H9 (cell line): ENCODE data around the gene UBE2D1. TPM values are rescaled to one million over a fixed set of nuclear protein-coding genes. Genes with fewer than 3 reads are reported as not detected.

ENCODE experiments used
- DNase-seq: peaks from one replicate; pipeline ENCODE4 v3.0.0-alpha.2; 2017
- H2AFZ ChIP-seq: one replicate; pipeline ENCODE4 v1.6.1; 2013; ENCODE audit warnings: mild to moderate bottlenecking, low read length, control low read depth, moderate library complexity
- H2AK5ac ChIP-seq: 2 replicates; pipeline ENCODE4 v1.6.1; 2013; ENCODE audit warnings: low read length, control low read depth, mixed read lengths; ENCODE audit not compliant: insufficient read length
- H2BK120ac ChIP-seq: one replicate; pipeline ENCODE4 v1.6.1; 2013; ENCODE audit warnings: low read depth, mild to moderate bottlenecking, low read length, control low read depth, inconsistent platforms; ENCODE audit not compliant: poor library complexity, severe bottlenecking
- H2BK12ac ChIP-seq: 2 replicates; pipeline ENCODE4 v1.6.1; 2013; ENCODE audit warnings: low read length, control low read depth, mixed read lengths, low read depth; ENCODE audit not compliant: insufficient read length
- H2BK15ac ChIP-seq: 2 replicates; pipeline ENCODE4 v1.6.1; 2013; ENCODE audit warnings: low read depth, low read length, control low read depth
- H2BK20ac ChIP-seq: one replicate; pipeline ENCODE4 v1.6.1; 2013; ENCODE audit warnings: low read depth, mild to moderate bottlenecking, low read length, control low read depth, inconsistent platforms; ENCODE audit not compliant: poor library complexity, severe bottlenecking
- H2BK5ac ChIP-seq: 2 replicates; pipeline ENCODE4 v1.6.1; 2013; ENCODE audit warnings: low read length, control low read depth, mixed read lengths; ENCODE audit not compliant: insufficient read length
- H3K14ac ChIP-seq: 2 replicates; pipeline ENCODE4 v1.6.1; 2013; ENCODE audit warnings: low read length, control low read depth; ENCODE audit not compliant: insufficient read depth
- H3K18ac ChIP-seq: 2 replicates; pipeline ENCODE4 v1.6.1; 2013; ENCODE audit warnings: low read depth, mild to moderate bottlenecking, mixed read lengths, low read length, control low read depth; ENCODE audit not compliant: insufficient read length
- H3K23ac ChIP-seq: 2 replicates; pipeline ENCODE4 v1.6.1; 2013; ENCODE audit warnings: low read length, control low read depth, mixed read lengths, low read depth; ENCODE audit not compliant: insufficient read length
- H3K23me2 ChIP-seq: 2 replicates; pipeline ENCODE4 v1.6.1; 2013; ENCODE audit warnings: low read depth, mild to moderate bottlenecking, mixed read lengths, low read length, control low read depth; ENCODE audit not compliant: insufficient read length, poor library complexity, severe bottlenecking
- H3K27ac ChIP-seq: 2 replicates; pipeline ENCODE4 v1.5.1; 2013; ENCODE audit warnings: low read length, control low read depth, mixed read lengths, low read depth; ENCODE audit not compliant: insufficient read length
- H3K27me3 ChIP-seq: 2 replicates; pipeline ENCODE4 v1.6.1; 2013; ENCODE audit warnings: low read length, control low read depth, inconsistent platforms; ENCODE audit not compliant: insufficient read depth
- H3K4ac ChIP-seq: 2 replicates; pipeline ENCODE4 v1.6.1; 2013; ENCODE audit warnings: low read depth, mild to moderate bottlenecking, control low read depth, inconsistent platforms, low read length, moderate library complexity
- H3K4me1 ChIP-seq: 2 replicates; pipeline ENCODE4 v1.6.1; 2013; ENCODE audit warnings: low read length, control low read depth, inconsistent platforms; ENCODE audit not compliant: insufficient read depth
- H3K4me2 ChIP-seq: 2 replicates; pipeline ENCODE4 v1.6.1; 2013; ENCODE audit warnings: low read length, control low read depth, mixed read lengths; ENCODE audit not compliant: insufficient read length, insufficient read depth
- H3K56ac ChIP-seq: 2 replicates; pipeline ENCODE4 v1.6.1; 2013; ENCODE audit warnings: low read depth, mild to moderate bottlenecking, mixed read lengths, low read length, control low read depth; ENCODE audit not compliant: insufficient read length
- H3K79me1 ChIP-seq: 2 replicates; pipeline ENCODE4 v1.6.1; 2013; ENCODE audit warnings: low read depth, mild to moderate bottlenecking, moderate library complexity, low read length, control low read depth, inconsistent platforms; ENCODE audit not compliant: insufficient read depth, poor library complexity, severe bottlenecking
- H3K79me2 ChIP-seq: 2 replicates; pipeline ENCODE4 v1.6.1; 2013; ENCODE audit warnings: low read length, control low read depth, inconsistent platforms; ENCODE audit not compliant: insufficient read depth
- H3K9ac ChIP-seq: 2 replicates; pipeline ENCODE4 v1.6.1; 2013; ENCODE audit warnings: low read length, control low read depth, mixed read lengths; ENCODE audit not compliant: insufficient read length; ENCODE audit errors: extremely low read depth
- H3K9me3 ChIP-seq: one replicate; pipeline ENCODE4 v1.6.1; 2013; ENCODE audit warnings: low read depth, low read length, inconsistent platforms; ENCODE audit not compliant: control insufficient read depth
- H3T11ph ChIP-seq: one replicate; pipeline ENCODE4 v1.6.1; 2013; ENCODE audit warnings: mild to moderate bottlenecking, low read length, control low read depth, inconsistent platforms
- H4K20me1 ChIP-seq: one replicate; pipeline ENCODE4 v1.6.1; 2013; ENCODE audit not compliant: control insufficient read depth, insufficient read length, insufficient read depth
- H4K5ac ChIP-seq: 2 replicates; pipeline ENCODE4 v1.6.1; 2013; ENCODE audit warnings: low read depth, mild to moderate bottlenecking, mixed read lengths, low read length, control low read depth; ENCODE audit not compliant: insufficient read length
- H4K8ac ChIP-seq: replicated peaks from 2 replicates; pipeline ENCODE4 v1.6.1; 2013; ENCODE audit warnings: low read length, control low read depth, mixed read lengths, low read depth; ENCODE audit not compliant: insufficient read length
- H4K91ac ChIP-seq: 2 replicates; pipeline ENCODE4 v1.6.1; 2013; ENCODE audit warnings: low read depth, mild to moderate bottlenecking, moderate library complexity, mixed read lengths, low read length, control low read depth; ENCODE audit not compliant: insufficient read length
- H3K27ac Mint-ChIP-seq, 3 experiments: 2 replicates in 2 of 3; 3 replicates in 1 of 3; pipeline ENCODE4 v1.8.0; 2020 to 2021; ENCODE audit warnings: mixed read lengths in 3 of 3, mild to moderate bottlenecking in 1 of 3, moderate library complexity in 1 of 3
- H3K27me3 Mint-ChIP-seq: 2 replicates; pipeline ENCODE4 v1.8.0; 2021; ENCODE audit warnings: low read depth, mild to moderate bottlenecking, moderate library complexity, mixed read lengths
- H3K36me3 Mint-ChIP-seq, 3 experiments: 2 replicates in 2 of 3; 3 replicates in 1 of 3; pipeline ENCODE4 v1.8.0; 2020 to 2021; ENCODE audit warnings: low read depth in 3 of 3, mixed read lengths in 3 of 3; ENCODE audit not compliant: insufficient read depth in 1 of 3
- H3K4me1 Mint-ChIP-seq, 2 experiments: 2 replicates each; pipeline ENCODE4 v1.8.0; 2020; ENCODE audit warnings: mixed read lengths in 2 of 2
- H3K4me3 Mint-ChIP-seq, 2 experiments: 2 replicates in 1 of 2; 3 replicates in 1 of 2; pipeline ENCODE4 v1.8.0; 2020 to 2021; ENCODE audit warnings: mild to moderate bottlenecking in 2 of 2, mixed read lengths in 2 of 2, moderate library complexity in 1 of 2
- H3K9me3 Mint-ChIP-seq, 2 experiments: 2 replicates in 1 of 2; 3 replicates in 1 of 2; pipeline ENCODE4 v1.8.0; 2020; ENCODE audit warnings: mild to moderate bottlenecking in 2 of 2, mixed read lengths in 2 of 2, moderate library complexity in 1 of 2
- WGBS: extraction: QIAGEN DNeasy Blood & Tissue Kit; methylation state at CpG from one replicate; pipeline ENCODE4 v1.1.7; 2013; ENCODE audit warnings: missing lambda C conversion rate, low lambda C conversion rate, mixed read lengths; ENCODE audit not compliant: insufficient read length; ENCODE audit errors: extremely low coverage; 5-methylcytosine and 5-hydroxymethylcytosine counted together
- total RNA-seq: library from RNA; stranded (reverse); gene quantifications from 2 replicates; pipeline ENCODE4 v1.2.1, GENCODE V29; 2021
- TF ChIP-seq, protein P1 (sequence below): fragments of 200-600 bp; sonication (generic); conservative IDR thresholded peaks from 3 replicates; pipeline ENCODE4 v1.8.0; 2021; ENCODE audit warnings: antibody characterized with exemption, mild to moderate bottlenecking

UBE2D1 gene
- total RNA-seq, 1 experiment from 2014 or later: 26.8 TPM

DNA sequence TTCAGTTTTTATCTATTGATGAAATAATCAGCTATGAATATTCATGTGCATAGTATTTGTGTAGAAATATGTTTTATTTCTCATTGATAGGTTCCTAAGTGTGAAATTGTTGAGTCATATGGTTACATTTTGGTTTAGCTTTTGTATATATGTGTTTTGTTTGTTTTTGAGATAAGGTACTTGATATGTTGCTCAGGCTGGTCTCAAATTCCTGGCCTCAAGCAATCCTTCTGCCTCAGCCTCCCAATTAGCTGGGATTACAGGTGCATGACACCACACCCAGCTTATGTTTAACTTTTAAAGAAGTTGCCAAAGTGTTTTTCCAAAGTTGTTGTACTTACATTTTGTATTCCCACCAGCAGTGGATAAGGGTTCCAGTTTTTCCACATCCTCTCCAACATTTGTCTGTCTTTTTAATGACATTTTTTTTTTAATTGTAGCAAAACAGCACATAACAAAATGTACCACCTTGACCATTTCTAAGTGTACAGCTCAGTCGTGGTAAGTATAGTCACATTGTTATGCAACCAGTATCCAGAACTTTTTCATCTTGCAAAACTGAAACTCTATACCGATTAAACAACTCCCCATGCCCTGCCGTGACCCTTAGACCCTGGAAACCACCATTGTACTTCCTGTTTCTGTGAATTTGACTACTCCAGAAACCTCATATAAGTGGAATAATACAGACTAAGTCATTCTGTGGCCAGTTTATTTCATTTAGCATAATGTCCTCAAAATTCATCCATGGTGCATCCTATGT is 12.6 kb upstream of the UBE2D1 start:
- Histone ChIP-seq H3K9me3 (no peaks in the 10 kb centered on the region), H2AK5ac (no peak overlapping the region), H3K27me3 (no peaks in the 10 kb centered on the region), H4K91ac (no peak overlapping the region), H3K4me1 (no peaks in the 10 kb centered on the region), H3K27ac (no peak overlapping the region), H2BK12ac (no peak overlapping the region), H2BK20ac (no peak overlapping the region), H4K8ac (no peak overlapping the region), H3K23me2 (no peaks in the 10 kb centered on the region), H4K5ac (no peak overlapping the region), H3T11ph (no peak overlapping the region), H3K23ac (no peak overlapping the region), H3K14ac (no peak overlapping the region), H2BK15ac (no peak overlapping the region), H3K79me2 (no peaks in the 10 kb centered on the region), H3K9ac (no peak overlapping the region), H3K79me1 (no peaks in the 10 kb centered on the region), H2AFZ (no peak overlapping the region), H2BK5ac (no peak overlapping the region), H3K4me2 (no peak overlapping the region), H3K18ac (no peak overlapping the region), H2BK120ac (no peak overlapping the region), H3K56ac (no peak overlapping the region), H3K4ac (no peak overlapping the region), H4K20me1 (no peaks in the 10 kb centered on the region)
- TF ChIP-seq, protein P1, sequence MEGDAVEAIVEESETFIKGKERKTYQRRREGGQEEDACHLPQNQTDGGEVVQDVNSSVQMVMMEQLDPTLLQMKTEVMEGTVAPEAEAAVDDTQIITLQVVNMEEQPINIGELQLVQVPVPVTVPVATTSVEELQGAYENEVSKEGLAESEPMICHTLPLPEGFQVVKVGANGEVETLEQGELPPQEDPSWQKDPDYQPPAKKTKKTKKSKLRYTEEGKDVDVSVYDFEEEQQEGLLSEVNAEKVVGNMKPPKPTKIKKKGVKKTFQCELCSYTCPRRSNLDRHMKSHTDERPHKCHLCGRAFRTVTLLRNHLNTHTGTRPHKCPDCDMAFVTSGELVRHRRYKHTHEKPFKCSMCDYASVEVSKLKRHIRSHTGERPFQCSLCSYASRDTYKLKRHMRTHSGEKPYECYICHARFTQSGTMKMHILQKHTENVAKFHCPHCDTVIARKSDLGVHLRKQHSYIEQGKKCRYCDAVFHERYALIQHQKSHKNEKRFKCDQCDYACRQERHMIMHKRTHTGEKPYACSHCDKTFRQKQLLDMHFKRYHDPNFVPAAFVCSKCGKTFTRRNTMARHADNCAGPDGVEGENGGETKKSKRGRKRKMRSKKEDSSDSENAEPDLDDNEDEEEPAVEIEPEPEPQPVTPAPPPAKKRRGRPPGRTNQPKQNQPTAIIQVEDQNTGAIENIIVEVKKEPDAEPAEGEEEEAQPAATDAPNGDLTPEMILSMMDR: no peak
- no peaks in the 10 kb centered on the region for H3K9me3 Mint-ChIP-seq
- no peaks in the 10 kb centered on the region for H3K27me3 Mint-ChIP-seq
- H3K4me1 Mint-ChIP-seq: no peaks in the 10 kb centered on the region
- WGBS: no CpG with 5 or more reads among the region's 3 CpGs
- no peak overlapping the region for H3K4me3 Mint-ChIP-seq
- DNase-seq: no peak
- H3K36me3 Mint-ChIP-seq: no peaks in the 10 kb centered on the region
- H3K27ac Mint-ChIP-seq: no peak overlapping the region
